Measurements from ENCODE around the gene NHEJ1.

Gene NHEJ1

DNA sequence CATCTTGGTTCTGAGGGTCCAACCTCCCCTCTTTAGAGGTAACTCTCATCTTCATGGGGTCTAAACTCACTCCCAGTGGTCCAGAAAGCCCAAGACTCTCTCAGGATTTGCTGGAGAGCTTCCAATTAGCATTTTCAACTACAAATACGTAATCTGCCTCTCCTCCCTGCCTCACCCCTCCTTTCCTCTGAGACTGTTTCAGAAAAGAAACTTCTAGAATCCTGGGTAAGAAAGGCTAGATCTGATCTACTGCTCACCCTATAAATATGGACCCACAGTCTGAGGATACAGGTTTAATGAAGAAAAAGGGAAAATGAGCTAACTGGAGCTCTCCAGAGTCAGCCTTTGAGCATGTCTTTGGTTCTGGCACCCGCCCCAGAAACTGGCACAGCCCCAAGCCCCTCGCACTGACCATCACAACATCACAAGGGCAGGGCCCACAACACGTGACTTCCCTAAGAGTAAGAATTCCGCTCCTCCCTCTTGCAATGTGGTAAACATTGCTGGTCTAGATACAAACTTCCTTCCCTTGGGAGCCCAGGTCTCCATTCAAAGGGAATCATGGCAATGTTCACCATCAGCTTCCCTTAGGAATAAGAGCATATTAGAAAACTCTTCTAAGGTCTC is 78.2 kb downstream of the NHEJ1 start:
- Histone ChIP-seq H3K9me3 (ENCODE audit: control extremely low read depth in 1 of 5, control insufficient read depth in 4 of 5, insufficient read depth in 2 of 5, low read depth in 1 of 5, low read length in 4 of 5) (no peaks in the 10 kb centered on the region), H3K4me1 (ENCODE audit: control extremely low read depth in 1 of 4, control insufficient read depth in 4 of 4, insufficient read depth in 4 of 4, low read length in 3 of 4) (peaks cover 0 to 31% (median 10%) of the 10 kb centered on the region in 4 experiments), H3K27ac (ENCODE audit: insufficient read depth in 1 of 2, low read depth in 1 of 2, low read length in 2 of 2, poor library complexity in 1 of 2, severe bottlenecking in 2 of 2) (no peak overlapping the region), H3K4me3 (ENCODE audit: control insufficient read depth in 1 of 7, extremely low read depth in 1 of 7, insufficient read depth in 4 of 7, low read depth in 2 of 7, low read length in 6 of 7) (no peak overlapping the region), H3K27me3 (replicated peaks in 2 of 5; ENCODE audit: control insufficient read depth in 4 of 5, insufficient read depth in 5 of 5, low read length in 4 of 5) (no peaks in the 10 kb centered on the region), H3K36me3 (ENCODE audit: control insufficient read depth in 4 of 4, insufficient read depth in 4 of 4, low read length in 3 of 4) (peaks cover 0 to 5% (median 2%) of the 10 kb centered on the region in 4 experiments)
- DNase-seq = no peak
- CTCF ChIA-PET = interaction anchor here (0.9 to 1.4 kb wide), 7 partner anchors 9 to 38 kb away, joined by 3 to 5 read pairs (median 3); no protein-coding TSS in a partner anchor
- POLR2A ChIA-PET = no interaction called here
- 100% methylated on average over 5 of the region's 5 CpGs for WGBS (ENCODE audit: insufficient coverage)

DNA sequence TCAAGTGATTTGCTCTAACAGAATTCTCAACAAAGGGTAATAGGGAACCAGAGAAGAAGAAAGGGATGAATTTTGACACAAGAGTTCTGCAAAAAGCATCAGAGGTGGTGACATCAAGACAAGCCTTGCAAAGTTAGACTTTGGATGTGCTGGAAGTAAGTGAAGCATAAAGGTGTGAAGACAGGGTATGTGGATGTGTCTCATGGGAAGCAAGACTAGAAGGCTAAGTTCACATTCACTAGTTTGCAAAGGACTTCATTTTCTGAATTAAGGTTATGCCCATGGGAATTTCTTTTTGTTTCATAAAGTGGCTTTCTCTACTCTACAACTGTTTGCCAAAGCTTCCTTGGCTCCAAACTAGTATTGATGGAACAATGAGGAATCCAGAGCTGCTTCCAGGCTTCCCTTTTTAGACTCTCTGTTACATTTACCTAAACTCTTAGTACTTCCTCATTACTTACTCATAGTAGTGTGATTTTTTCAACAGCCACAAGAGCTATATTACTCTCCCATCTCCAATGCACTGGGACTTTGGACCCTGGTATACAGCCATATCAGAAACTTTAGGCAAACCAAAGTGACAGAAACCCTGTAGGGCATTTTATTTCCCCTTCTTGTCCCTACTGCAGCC is 78.8 kb downstream of the NHEJ1 start:
- no peak overlapping the region for H3K4me3 ChIP-seq (ENCODE audit: control insufficient read depth in 1 of 7, extremely low read depth in 1 of 7, insufficient read depth in 4 of 7, low read depth in 2 of 7, low read length in 6 of 7)
- H3K27me3 ChIP-seq (replicated peaks in 2 of 5; ENCODE audit: control insufficient read depth in 4 of 5, insufficient read depth in 5 of 5, low read length in 4 of 5) = no peaks in the 10 kb centered on the region
- ChIA-PET POLR2A (no interaction called here), CTCF (interaction anchor here (0.9 to 1.9 kb wide), 10 partner anchors 9 to 61 kb away, joined by 3 to 5 read pairs (median 4); no protein-coding TSS in a partner anchor)
- H3K36me3 ChIP-seq (ENCODE audit: control insufficient read depth in 4 of 4, insufficient read depth in 4 of 4, low read length in 3 of 4) = peaks cover 0 to 10% (median 7%) of the 10 kb centered on the region in 4 experiments
- H3K27ac ChIP-seq (ENCODE audit: insufficient read depth in 1 of 2, low read depth in 1 of 2, low read length in 2 of 2, poor library complexity in 1 of 2, severe bottlenecking in 2 of 2) = no peak overlapping the region
- peak in 1 of 3 donors; percentile 6 for DNase-seq
- H3K4me1 ChIP-seq (ENCODE audit: control extremely low read depth in 1 of 4, control insufficient read depth in 4 of 4, insufficient read depth in 4 of 4, low read length in 3 of 4) = peaks cover 0 to 27% (median 10%) of the 10 kb centered on the region in 4 experiments
- H3K9me3 ChIP-seq (ENCODE audit: control extremely low read depth in 1 of 5, control insufficient read depth in 4 of 5, insufficient read depth in 2 of 5, low read depth in 1 of 5, low read length in 4 of 5) = no peaks in the 10 kb centered on the region

DNA sequence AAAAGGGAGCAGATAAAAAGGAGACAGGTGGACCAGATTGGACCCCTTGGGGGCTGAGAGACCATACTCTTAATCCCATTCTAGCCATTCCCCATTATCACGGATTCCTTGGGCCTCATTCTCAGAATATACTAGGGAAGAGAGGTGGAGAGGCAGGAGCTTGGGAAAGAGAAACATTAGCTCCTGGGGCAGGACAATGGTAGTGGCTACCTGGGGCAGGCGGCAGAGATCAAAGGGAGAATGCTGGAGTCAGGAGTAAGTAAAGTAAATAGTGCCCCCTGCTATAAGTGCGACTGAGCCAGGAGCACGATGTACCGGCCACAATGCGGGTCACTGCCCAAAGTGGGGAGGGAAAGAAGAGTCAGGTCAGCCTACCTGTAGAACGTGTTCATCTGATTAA is 79.5 kb downstream of the NHEJ1 start:
- ChIA-PET POLR2A (no interaction called here), CTCF (interaction anchor here (0.7 to 1.9 kb wide), 8 partner anchors 9 to 78 kb away, joined by 3 to 6 read pairs (median 4); no protein-coding TSS in a partner anchor)
- H3K27ac ChIP-seq (ENCODE audit: insufficient read depth in 1 of 2, low read depth in 1 of 2, low read length in 2 of 2, poor library complexity in 1 of 2, severe bottlenecking in 2 of 2) = no peak overlapping the region
- H3K4me1 ChIP-seq (ENCODE audit: control extremely low read depth in 1 of 4, control insufficient read depth in 4 of 4, insufficient read depth in 4 of 4, low read length in 3 of 4) = peaks cover 0 to 20% (median 10%) of the 10 kb centered on the region in 4 experiments
- H3K36me3 ChIP-seq (ENCODE audit: control insufficient read depth in 4 of 4, insufficient read depth in 4 of 4, low read length in 3 of 4) = peaks cover 0 to 15% (median 9%) of the 10 kb centered on the region in 4 experiments
- 99% methylated on average over 6 of the region's 7 CpGs for WGBS (ENCODE audit: insufficient coverage)
- H3K9me3 ChIP-seq (ENCODE audit: control extremely low read depth in 1 of 5, control insufficient read depth in 4 of 5, insufficient read depth in 2 of 5, low read depth in 1 of 5, low read length in 4 of 5) = no peaks in the 10 kb centered on the region
- no peak for DNase-seq
- no peak overlapping the region for H3K4me3 ChIP-seq (ENCODE audit: control insufficient read depth in 1 of 7, extremely low read depth in 1 of 7, insufficient read depth in 4 of 7, low read depth in 2 of 7, low read length in 6 of 7)
- H3K27me3 ChIP-seq (replicated peaks in 2 of 5; ENCODE audit: control insufficient read depth in 4 of 5, insufficient read depth in 5 of 5, low read length in 4 of 5) = no peaks in the 10 kb centered on the region

DNA sequence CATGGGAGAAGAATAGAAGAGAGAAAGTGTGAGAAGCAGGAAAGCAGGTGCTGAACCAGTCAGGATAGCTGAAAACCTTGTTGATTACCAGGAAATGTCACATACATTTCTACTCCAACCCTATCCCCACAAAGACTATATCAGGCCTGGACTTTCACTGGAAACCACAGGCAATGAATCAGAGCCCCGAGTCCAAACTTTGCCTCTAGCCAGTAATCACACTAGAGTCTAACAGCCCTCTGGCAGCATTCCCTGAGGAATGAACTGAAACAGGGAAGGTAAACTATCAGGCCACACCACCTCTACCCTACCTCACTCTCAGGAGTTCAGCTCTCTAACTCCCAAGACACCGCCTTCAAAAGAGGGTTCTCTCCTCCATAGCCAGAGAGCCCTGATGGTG is 81.2 kb downstream of the NHEJ1 start:
- CTCF ChIA-PET = interaction anchor here (1.3 to 2.7 kb wide), 4 partner anchors 9 to 39 kb away, joined by 3 to 12 read pairs (median 6); no protein-coding TSS in a partner anchor
- WGBS (ENCODE audit: insufficient coverage) = no CpG with 5 or more reads among the region's 2 CpGs
- Histone ChIP-seq H3K9me3 (ENCODE audit: control extremely low read depth in 1 of 5, control insufficient read depth in 4 of 5, insufficient read depth in 2 of 5, low read depth in 1 of 5, low read length in 4 of 5) (no peaks in the 10 kb centered on the region), H3K27ac (ENCODE audit: insufficient read depth in 1 of 2, low read depth in 1 of 2, low read length in 2 of 2, poor library complexity in 1 of 2, severe bottlenecking in 2 of 2) (no peak overlapping the region), H3K36me3 (ENCODE audit: control insufficient read depth in 4 of 4, insufficient read depth in 4 of 4, low read length in 3 of 4) (peaks cover 6 to 29% (median 15%) of the 10 kb centered on the region in 4 experiments), H3K27me3 (replicated peaks in 2 of 5; ENCODE audit: control insufficient read depth in 4 of 5, insufficient read depth in 5 of 5, low read length in 4 of 5) (no peaks in the 10 kb centered on the region), H3K4me3 (ENCODE audit: control insufficient read depth in 1 of 7, extremely low read depth in 1 of 7, insufficient read depth in 4 of 7, low read depth in 2 of 7, low read length in 6 of 7) (no peak overlapping the region), H3K4me1 (ENCODE audit: control extremely low read depth in 1 of 4, control insufficient read depth in 4 of 4, insufficient read depth in 4 of 4, low read length in 3 of 4) (peaks cover 0 to 5% (median 2%) of the 10 kb centered on the region in 4 experiments)
- POLR2A ChIA-PET = no interaction called here
- no peak for DNase-seq

DNA sequence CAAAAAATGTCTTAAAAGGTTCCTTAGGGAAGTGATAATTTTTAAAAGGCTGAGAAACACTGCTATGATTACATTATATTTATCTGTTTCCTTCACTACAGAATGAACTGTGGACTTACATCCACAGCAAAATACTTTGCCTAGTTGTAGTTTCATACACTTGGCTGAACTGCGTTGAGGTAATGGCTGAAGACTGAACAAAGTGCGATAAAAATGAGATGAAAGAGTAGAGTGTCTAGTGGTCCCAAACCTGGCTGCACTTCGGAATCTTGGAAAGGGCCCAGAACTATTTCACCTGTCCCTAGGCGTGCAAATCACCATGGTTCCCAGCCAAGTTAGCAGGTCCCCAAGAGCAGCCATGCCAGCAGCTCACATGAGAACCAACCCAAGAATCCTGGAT is 81.7 kb downstream of the NHEJ1 start:
- CTCF ChIA-PET = interaction anchor here (0.9 to 2.7 kb wide), 5 partner anchors 8 to 39 kb away, joined by 3 to 12 read pairs (median 5); no protein-coding TSS in a partner anchor
- 100% methylated on average over 3 of the region's 4 CpGs for WGBS (ENCODE audit: insufficient coverage)
- POLR2A ChIA-PET = no interaction called here

DNA sequence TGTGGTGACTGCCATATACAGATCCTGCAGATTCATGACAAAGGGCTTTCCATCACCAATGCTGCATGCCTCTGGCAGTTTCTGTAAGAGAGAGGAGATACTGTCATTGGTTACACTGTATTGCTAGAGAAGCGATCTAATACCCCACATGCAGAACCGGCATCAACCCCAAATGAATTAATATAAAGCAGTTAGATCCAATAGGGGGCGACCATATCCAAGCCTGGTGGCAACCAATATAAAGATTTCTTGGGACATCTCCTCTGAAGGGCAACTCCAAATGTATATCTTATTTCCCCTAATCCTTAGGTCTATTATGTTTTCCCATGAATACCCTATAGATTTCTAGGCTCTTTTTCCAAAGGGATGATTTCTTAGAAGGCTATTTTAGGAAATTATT is 82.5 kb downstream of the NHEJ1 start:
- POLR2A ChIA-PET = no interaction called here
- CTCF ChIA-PET = interaction anchor here (0.9 to 2.7 kb wide), 4 partner anchors 10 to 40 kb away, joined by 3 to 12 read pairs (median 6); no protein-coding TSS in a partner anchor

More for the DNA sequence above, 81.7 kb downstream of the NHEJ1 start:
- no peak for DNase-seq
- H3K27ac ChIP-seq (ENCODE audit: insufficient read depth in 1 of 2, low read depth in 1 of 2, low read length in 2 of 2, poor library complexity in 1 of 2, severe bottlenecking in 2 of 2) = no peak overlapping the region
- H3K4me1 ChIP-seq (ENCODE audit: control extremely low read depth in 1 of 4, control insufficient read depth in 4 of 4, insufficient read depth in 4 of 4, low read length in 3 of 4) = peaks cover 0 to 5% (median 1%) of the 10 kb centered on the region in 4 experiments
- H3K9me3 ChIP-seq (ENCODE audit: control extremely low read depth in 1 of 5, control insufficient read depth in 4 of 5, insufficient read depth in 2 of 5, low read depth in 1 of 5, low read length in 4 of 5) = no peaks in the 10 kb centered on the region
- H3K27me3 ChIP-seq (replicated peaks in 2 of 5; ENCODE audit: control insufficient read depth in 4 of 5, insufficient read depth in 5 of 5, low read length in 4 of 5) = no peaks in the 10 kb centered on the region
- no peak overlapping the region for H3K4me3 ChIP-seq (ENCODE audit: control insufficient read depth in 1 of 7, extremely low read depth in 1 of 7, insufficient read depth in 4 of 7, low read depth in 2 of 7, low read length in 6 of 7)
- peaks cover 6 to 31% (median 15%) of the 10 kb centered on the region in 4 experiments for H3K36me3 ChIP-seq (ENCODE audit: control insufficient read depth in 4 of 4, insufficient read depth in 4 of 4, low read length in 3 of 4)

DNA sequence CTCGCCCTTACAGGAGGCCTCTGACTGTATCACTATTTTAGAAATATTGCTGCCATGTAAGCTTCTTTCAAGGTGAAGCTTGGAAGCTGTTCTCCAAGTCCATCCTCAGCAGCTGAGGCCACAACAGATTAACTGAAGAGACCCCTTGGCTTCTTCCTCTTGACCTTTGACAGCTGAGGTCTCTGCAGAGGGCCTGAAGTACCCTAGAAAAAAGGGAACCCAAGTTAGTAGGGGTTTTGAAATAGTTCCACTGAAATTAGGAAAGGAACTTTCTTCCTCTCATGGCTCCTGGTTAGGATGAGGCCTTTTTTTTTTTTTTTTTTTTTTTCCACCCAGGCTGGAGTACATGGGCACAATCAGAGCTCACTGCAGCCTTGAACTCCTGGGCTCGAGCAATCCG is 84.4 kb downstream of the NHEJ1 start:
- H3K27me3 ChIP-seq (replicated peaks in 2 of 5; ENCODE audit: control insufficient read depth in 4 of 5, insufficient read depth in 5 of 5, low read length in 4 of 5) = no peaks in the 10 kb centered on the region
- no peaks in the 10 kb centered on the region for H3K9me3 ChIP-seq (ENCODE audit: control extremely low read depth in 1 of 5, control insufficient read depth in 4 of 5, insufficient read depth in 2 of 5, low read depth in 1 of 5, low read length in 4 of 5)
- peaks cover 6 to 34% (median 15%) of the 10 kb centered on the region in 4 experiments for H3K36me3 ChIP-seq (ENCODE audit: control insufficient read depth in 4 of 4, insufficient read depth in 4 of 4, low read length in 3 of 4)
- 90% methylated on average over 3 of the region's 3 CpGs for WGBS (ENCODE audit: insufficient coverage)
- H3K4me3 ChIP-seq (ENCODE audit: control insufficient read depth in 1 of 7, extremely low read depth in 1 of 7, insufficient read depth in 4 of 7, low read depth in 2 of 7, low read length in 6 of 7) = no peak overlapping the region
- DNase-seq = no peak
- POLR2A ChIA-PET = interaction anchor here (0.5 kb wide), 1 partner anchor 83 kb away, joined by 3 read pairs; no protein-coding TSS in a partner anchor
- H3K4me1 ChIP-seq (ENCODE audit: control extremely low read depth in 1 of 4, control insufficient read depth in 4 of 4, insufficient read depth in 4 of 4, low read length in 3 of 4) = no peaks in the 10 kb centered on the region
- CTCF ChIA-PET = interaction anchor here (0.7 to 25.1 kb wide), 11 partner anchors 9 to 78 kb away, joined by 3 to 336 read pairs (median 31); partner anchors contain the start of gene IHH
- no peak overlapping the region for H3K27ac ChIP-seq (ENCODE audit: insufficient read depth in 1 of 2, low read depth in 1 of 2, low read length in 2 of 2, poor library complexity in 1 of 2, severe bottlenecking in 2 of 2)

More for the DNA sequence above, 82.5 kb downstream of the NHEJ1 start:
- no peak for DNase-seq
- no peak overlapping the region for H3K4me3 ChIP-seq (ENCODE audit: control insufficient read depth in 1 of 7, extremely low read depth in 1 of 7, insufficient read depth in 4 of 7, low read depth in 2 of 7, low read length in 6 of 7)
- no peaks in the 10 kb centered on the region for H3K27me3 ChIP-seq (replicated peaks in 2 of 5; ENCODE audit: control insufficient read depth in 4 of 5, insufficient read depth in 5 of 5, low read length in 4 of 5)
- no peak overlapping the region for H3K27ac ChIP-seq (ENCODE audit: insufficient read depth in 1 of 2, low read depth in 1 of 2, low read length in 2 of 2, poor library complexity in 1 of 2, severe bottlenecking in 2 of 2)
- 94% methylated on average over 2 of the region's 3 CpGs for WGBS (ENCODE audit: insufficient coverage)
- peaks cover 6 to 34% (median 15%) of the 10 kb centered on the region in 4 experiments for H3K36me3 ChIP-seq (ENCODE audit: control insufficient read depth in 4 of 4, insufficient read depth in 4 of 4, low read length in 3 of 4)
- H3K9me3 ChIP-seq (ENCODE audit: control extremely low read depth in 1 of 5, control insufficient read depth in 4 of 5, insufficient read depth in 2 of 5, low read depth in 1 of 5, low read length in 4 of 5) = no peaks in the 10 kb centered on the region
- peaks cover 0 to 3% (median 1%) of the 10 kb centered on the region in 4 experiments for H3K4me1 ChIP-seq (ENCODE audit: control extremely low read depth in 1 of 4, control insufficient read depth in 4 of 4, insufficient read depth in 4 of 4, low read length in 3 of 4)

All from common myeloid progenitor, CD34-positive (primary cell).